IMR-90 (cell line): ENCODE results near the gene PRXL2B. TPM values are rescaled to one million over a fixed set of nuclear protein-coding genes. Genes with fewer than 3 reads are reported as not detected.

Source experiments
- ATAC-seq: fragments of 200-7000 bp; cut with Tn5 transposase; 2 replicates; pipeline ENCODE4 v1.9.1; 2020; ENCODE audit warnings: low read depth, mild to moderate bottlenecking, moderate library complexity
- BruUV-seq: library from RNA; stranded (reverse); fragments of 400-500 nt; replicated peaks from 2 replicates; lab custom pipeline; 2021; lab: Mats Ljungman, UMichigan
- CTCF ChIA-PET: fragments of 300-600 bp; formaldehyde crosslinking; extraction: SDS; loops from one replicate; lab custom pipeline; 2021; ENCODE audit warnings: antibody characterized with exemption; lab: Yijun Ruan, JAX
- POLR2A ChIA-PET: fragments of 300-600 bp; sonication (Branson Sonifier 250); formaldehyde crosslinking; loops from one replicate; lab custom pipeline; 2022; ENCODE audit warnings: antibody characterized with exemption; ENCODE audit not compliant: unreplicated experiment; lab: Charles Lee
- DNase-seq: peaks from one replicate; pipeline ENCODE4 v3.0.0; 2013
- H2AFZ ChIP-seq: replicated peaks from 2 replicates; pipeline ENCODE3; 2013; ENCODE audit warnings: low read length, mild to moderate bottlenecking; ENCODE audit not compliant: poor library complexity
- H2AK5ac ChIP-seq: 2 replicates; pipeline ENCODE4 v1.6.1; 2013; ENCODE audit warnings: low read depth, low read length, inconsistent platforms
- H2AK9ac ChIP-seq: replicated peaks from 2 replicates; pipeline ENCODE3; 2013; ENCODE audit warnings: mild to moderate bottlenecking, low read depth, low read length, moderate library complexity; ENCODE audit not compliant: poor library complexity
- H2BK120ac ChIP-seq: 2 replicates; pipeline ENCODE4 v1.6.1; 2013; ENCODE audit warnings: low read depth, low read length, inconsistent platforms
- H2BK15ac ChIP-seq: 3 replicates; pipeline ENCODE4 v1.6.1; 2013; ENCODE audit warnings: low read depth, low read length, inconsistent platforms
- H2BK20ac ChIP-seq: 2 replicates; pipeline ENCODE4 v1.6.1; 2013; ENCODE audit warnings: low read depth, mild to moderate bottlenecking, inconsistent platforms, low read length, moderate library complexity
- H2BK5ac ChIP-seq: 2 replicates; pipeline ENCODE4 v1.6.1; 2013; ENCODE audit warnings: mild to moderate bottlenecking, low read depth, low read length, inconsistent platforms; ENCODE audit not compliant: poor library complexity, severe bottlenecking
- H3K14ac ChIP-seq: replicated peaks from 2 replicates; pipeline ENCODE4 v1.6.1; 2013; ENCODE audit warnings: low read depth, low read length, inconsistent platforms
- H3K18ac ChIP-seq: 2 replicates; pipeline ENCODE4 v1.6.1; 2013; ENCODE audit warnings: low read depth, low read length, control low read depth
- H3K23ac ChIP-seq: 2 replicates; pipeline ENCODE4 v1.6.1; 2013; ENCODE audit warnings: low read depth, low read length, inconsistent platforms
- H3K27ac ChIP-seq: 2 replicates; pipeline ENCODE4 v1.5.1; 2013; ENCODE audit warnings: mild to moderate bottlenecking, control low read depth, low read length; ENCODE audit not compliant: insufficient read depth
- H3K27me3 ChIP-seq: 2 replicates; pipeline ENCODE4 v1.6.1; 2013; ENCODE audit warnings: low read length; ENCODE audit not compliant: control insufficient read depth, insufficient read depth
- H3K36me3 ChIP-seq: 2 replicates; pipeline ENCODE4 v1.6.1; 2013; ENCODE audit warnings: low read length, mixed read lengths; ENCODE audit not compliant: control insufficient read depth, insufficient read depth
- H3K4ac ChIP-seq: 2 replicates; pipeline ENCODE4 v1.6.1; 2013; ENCODE audit warnings: low read depth, low read length, inconsistent platforms
- H3K4me1 ChIP-seq: 2 replicates; pipeline ENCODE4 v1.6.1; 2013; ENCODE audit warnings: low read length, mixed read lengths; ENCODE audit not compliant: control insufficient read depth, insufficient read depth
- H3K4me2 ChIP-seq: 2 replicates; pipeline ENCODE4 v1.6.1; 2013; ENCODE audit warnings: low read depth, mild to moderate bottlenecking, control low read depth, low read length, moderate library complexity
- H3K4me3 ChIP-seq: 2 replicates; pipeline ENCODE4 v1.5.1; 2013; ENCODE audit warnings: low read depth, mild to moderate bottlenecking, control low read depth, low read length, moderate library complexity; ENCODE audit not compliant: insufficient read depth
- H3K56ac ChIP-seq: 2 replicates; pipeline ENCODE4 v1.6.1; 2013; ENCODE audit warnings: low read length, inconsistent platforms; ENCODE audit not compliant: insufficient read depth; ENCODE audit errors: extremely low read depth
- H3K79me1 ChIP-seq, 2 experiments: 2 replicates each; pipeline ENCODE4 v1.6.1; 2013; ENCODE audit warnings: low read length in 2 of 2, inconsistent platforms in 1 of 2, low read depth in 1 of 2
- H3K9ac ChIP-seq: 2 replicates; pipeline ENCODE4 v1.6.1; 2013; ENCODE audit warnings: low read depth, low read length, control low read depth
- H3K9me1 ChIP-seq: 2 replicates; pipeline ENCODE4 v1.6.1; 2013; ENCODE audit warnings: low read length, inconsistent platforms; ENCODE audit not compliant: insufficient read depth
- H3K9me3 ChIP-seq: 2 replicates; pipeline ENCODE4 v1.6.1; 2013; ENCODE audit warnings: low read length; ENCODE audit not compliant: control insufficient read depth, insufficient read depth
- H4K20me1 ChIP-seq: 2 replicates; pipeline ENCODE4 v1.6.1; 2013; ENCODE audit warnings: low read length, inconsistent platforms; ENCODE audit not compliant: insufficient read depth
- H4K5ac ChIP-seq: 2 replicates; pipeline ENCODE4 v1.6.1; 2013; ENCODE audit warnings: mild to moderate bottlenecking, low read depth, low read length, control low read depth
- H4K8ac ChIP-seq, 2 experiments: 2 replicates each; pipeline ENCODE4 v1.6.1; 2013; ENCODE audit warnings: low read depth in 2 of 2, low read length in 2 of 2, control low read depth in 1 of 2, inconsistent platforms in 1 of 2
- H4K91ac ChIP-seq: 2 replicates; pipeline ENCODE4 v1.6.1; 2013; ENCODE audit warnings: low read depth, low read length, inconsistent platforms; ENCODE audit not compliant: insufficient read depth
- MXI1 ChIP-seq: IDR thresholded peaks from 2 replicates; pipeline ENCODE4 v1.6.1; 2012; ENCODE audit warnings: low read depth, mild to moderate bottlenecking, low read length, moderate library complexity, borderline replicate concordance
- WGBS, 2 experiments: methylation state at CpG; one replicate each; pipeline versions ENCODE4 v1.1.5 to v1.1.7; 2013; ENCODE audit warnings: missing lambda C conversion rate in 2 of 2; ENCODE audit not compliant: insufficient read length in 1 of 2; ENCODE audit errors: extremely low coverage in 2 of 2; 5-methylcytosine and 5-hydroxymethylcytosine counted together
- dilution Hi-C: fragments of 300-500 bp; cut with HindIII; formaldehyde crosslinking; loops from one replicate; pipeline ENCODE4 v1.14.3; 2018; ENCODE audit warnings: low sequenced_read_pairs; ENCODE audit not compliant: unreplicated experiment
- in situ Hi-C: fragments of 300-500 bp; cut with MboI; formaldehyde crosslinking; loops from 3 replicates; pipeline ENCODE4 v1.14.3; 2019; ENCODE audit warnings: low sequenced_read_pairs, inconsistent platforms, mixed read lengths
- intact Hi-C: fragments of 100-400 bp; cut with micrococcal nuclease; formaldehyde crosslinking; loops from 2 replicates; pipeline ENCODE4 v1.10.0; 2022
- polyA plus RNA-seq, 3 experiments: library from polyadenylated mRNA; depleted of rRNA; stranded (reverse); fragments of >200 nt; gene quantifications; 2 replicates each; pipeline ENCODE4 v1.2.3, GENCODE V29; 2012; ENCODE audit warnings: low replicate concordance in 1 of 3
- total RNA-seq: library from RNA; depleted of rRNA; stranded (reverse); fragments of >200 nt; gene quantifications from 2 replicates; pipeline ENCODE4 v1.2.3, GENCODE V29; 2012

PRXL2B gene
- total and polyA plus RNA-seq, 2 of the 4 experiments (the other 2 are of a cell fraction), result 10.9 to 22.3 TPM

DNA sequence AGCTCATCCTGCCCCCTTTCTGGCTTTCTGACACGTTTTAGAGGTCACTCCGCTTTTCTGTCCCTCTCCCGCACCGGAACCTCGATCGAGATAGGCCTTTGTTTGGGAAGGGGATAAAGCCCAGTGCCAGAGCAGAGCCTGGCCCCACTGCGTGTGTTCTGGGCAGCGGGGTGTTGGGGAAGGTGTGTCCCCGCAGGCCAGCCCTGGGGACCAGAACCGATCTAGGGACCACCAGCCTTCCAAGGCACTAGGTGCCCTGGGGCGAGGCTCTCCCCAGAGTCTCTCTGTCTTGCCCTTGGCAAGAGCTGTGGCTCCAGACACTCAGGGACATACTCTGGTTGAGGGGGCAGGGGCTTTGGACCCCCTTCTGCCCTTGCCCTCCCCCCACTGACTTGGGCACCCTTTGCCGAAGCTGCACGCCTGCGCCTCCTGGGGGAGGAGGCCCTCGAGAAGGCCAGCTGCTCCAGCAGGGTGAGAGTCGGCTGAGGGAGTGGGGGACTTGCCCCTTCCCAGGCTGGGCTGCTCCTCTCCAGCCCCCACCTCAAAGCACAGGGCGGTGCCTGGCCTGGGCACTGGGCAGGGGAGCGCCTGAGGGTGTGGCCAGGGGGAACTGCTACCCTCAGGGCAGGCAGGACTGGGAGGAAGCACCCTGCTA lies 16.4 kb downstream of the PRXL2B start:
- H3K4me2 ChIP-seq, result no peak overlapping the region
- 39% methylated on average over 3 of the region's 18 CpGs; no CpG with 5 or more reads in 1 of the 2 experiments for WGBS, 2 experiments
- H4K5ac ChIP-seq, result no peak overlapping the region
- H3K27ac ChIP-seq, result no peak overlapping the region
- no peak overlapping the region for H2BK120ac ChIP-seq
- no peak overlapping the region for H4K91ac ChIP-seq
- H2AFZ ChIP-seq, result no peak overlapping the region
- H3K9me1 ChIP-seq, result no peaks in the 10 kb centered on the region
- no peak for DNase-seq
- POLR2A ChIA-PET, result no interaction called here
- CTCF ChIA-PET, result no interaction called here
- TF ChIP-seq MXI1, result no peak
- H3K36me3 ChIP-seq, result no peaks in the 10 kb centered on the region
- H2AK5ac ChIP-seq, result no peak overlapping the region
- dilution Hi-C loops (no loop called here), intact Hi-C loops (no loop called here), in situ Hi-C loops (no loop called here)
- H3K14ac ChIP-seq, result no peak overlapping the region
- H3K9me3 ChIP-seq, result 0 out of 2 replicates have a peak, but pooled peaks cover 2% of the 10 kb centered on the region
- no peak overlapping the region for H3K56ac ChIP-seq
- no peak for ATAC-seq
- H4K20me1 ChIP-seq, result no peaks in the 10 kb centered on the region
- H3K18ac ChIP-seq, result no peak overlapping the region
- H3K79me1 ChIP-seq, result no peaks in the 10 kb centered on the region
- no peak overlapping the region for H2BK15ac ChIP-seq
- H3K27me3 ChIP-seq, result no peaks in the 10 kb centered on the region; the same call in 1 of the 2 replicates
- no TSS peak for BruUV-seq
- no peak overlapping the region for H3K4ac ChIP-seq
- no peak overlapping the region for H2AK9ac ChIP-seq
- H2BK5ac ChIP-seq, result no peak overlapping the region
- no peak overlapping the region for H3K4me3 ChIP-seq
- no peak overlapping the region for H2BK20ac ChIP-seq
- H4K8ac ChIP-seq, result no peak overlapping the region
- H3K4me1 ChIP-seq, result no peaks in the 10 kb centered on the region
- H3K9ac ChIP-seq, result no peak overlapping the region
- no peak overlapping the region for H3K23ac ChIP-seq
